Loucy (cell line): ENCODE data around the gene MYLK3.

Source experiments
- EZH2phosphoT487 ChIP-seq: fragments of 200-600 bp; IDR thresholded peaks from 2 replicates; pipeline ENCODE4 v1.6.1; 2018; ENCODE audit warnings: antibody characterized with exemption, mild to moderate bottlenecking, moderate library complexity, borderline replicate concordance
- TF ChIP-seq, protein P1 (sequence below): fragments of 200-600 bp; sonication (generic); conservative IDR thresholded peaks from 2 replicates; pipeline ENCODE4 v1.5.1; 2014; ENCODE audit warnings: mild to moderate bottlenecking, antibody characterized with exemption, low read length

DNA sequence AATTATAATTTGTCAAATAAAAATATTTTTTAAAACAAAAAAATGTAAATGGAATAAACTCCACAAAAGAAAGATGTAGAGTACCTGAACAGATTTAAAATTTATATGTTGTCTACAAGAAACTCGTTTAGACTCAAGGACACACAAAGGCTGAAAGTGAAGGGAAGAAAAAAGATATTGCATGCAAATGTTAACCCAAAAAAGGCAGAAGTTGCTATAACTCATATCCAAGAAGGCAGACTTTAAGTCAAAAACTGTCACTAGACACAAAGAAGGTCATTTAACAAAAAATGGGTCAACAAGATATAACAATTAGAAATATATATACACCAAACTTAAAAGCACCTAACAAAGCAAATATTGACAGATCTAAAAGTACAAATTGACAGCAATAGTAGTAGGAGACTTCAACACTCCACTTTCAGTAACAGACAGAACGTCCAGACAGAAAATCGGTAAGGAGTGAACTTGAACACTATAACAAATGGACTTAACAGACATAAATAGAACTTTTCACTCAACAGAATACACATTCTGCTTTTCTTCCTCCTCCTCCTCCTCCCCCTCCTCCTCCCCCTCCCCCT, 40.8 kb upstream of the MYLK3 start:
- TF ChIP-seq EZH2phosphoT487: no peak
- TF ChIP-seq, protein P1, sequence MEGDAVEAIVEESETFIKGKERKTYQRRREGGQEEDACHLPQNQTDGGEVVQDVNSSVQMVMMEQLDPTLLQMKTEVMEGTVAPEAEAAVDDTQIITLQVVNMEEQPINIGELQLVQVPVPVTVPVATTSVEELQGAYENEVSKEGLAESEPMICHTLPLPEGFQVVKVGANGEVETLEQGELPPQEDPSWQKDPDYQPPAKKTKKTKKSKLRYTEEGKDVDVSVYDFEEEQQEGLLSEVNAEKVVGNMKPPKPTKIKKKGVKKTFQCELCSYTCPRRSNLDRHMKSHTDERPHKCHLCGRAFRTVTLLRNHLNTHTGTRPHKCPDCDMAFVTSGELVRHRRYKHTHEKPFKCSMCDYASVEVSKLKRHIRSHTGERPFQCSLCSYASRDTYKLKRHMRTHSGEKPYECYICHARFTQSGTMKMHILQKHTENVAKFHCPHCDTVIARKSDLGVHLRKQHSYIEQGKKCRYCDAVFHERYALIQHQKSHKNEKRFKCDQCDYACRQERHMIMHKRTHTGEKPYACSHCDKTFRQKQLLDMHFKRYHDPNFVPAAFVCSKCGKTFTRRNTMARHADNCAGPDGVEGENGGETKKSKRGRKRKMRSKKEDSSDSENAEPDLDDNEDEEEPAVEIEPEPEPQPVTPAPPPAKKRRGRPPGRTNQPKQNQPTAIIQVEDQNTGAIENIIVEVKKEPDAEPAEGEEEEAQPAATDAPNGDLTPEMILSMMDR: no peak
